Measurements from ENCODE around the gene S1PR5.

S1PR5 gene

DNA sequence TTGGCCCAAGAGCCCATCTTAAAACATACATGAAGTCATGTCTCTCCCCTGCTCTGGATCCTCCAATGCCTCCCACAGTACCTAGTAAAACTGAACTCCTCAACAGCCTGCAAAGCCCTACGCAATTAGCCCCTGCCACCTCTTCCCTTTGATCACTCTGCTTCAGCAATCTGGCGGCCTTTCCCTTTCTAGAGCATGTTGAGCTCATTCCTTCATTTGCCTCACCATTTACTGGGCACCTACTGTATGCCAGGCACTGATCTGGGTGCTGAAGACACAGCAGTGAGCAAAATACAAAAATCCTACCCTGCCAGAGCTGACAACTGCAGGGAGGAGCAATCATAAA is 17.0 kb downstream of the S1PR5 start:
- TF ChIP-seq, protein P1, sequence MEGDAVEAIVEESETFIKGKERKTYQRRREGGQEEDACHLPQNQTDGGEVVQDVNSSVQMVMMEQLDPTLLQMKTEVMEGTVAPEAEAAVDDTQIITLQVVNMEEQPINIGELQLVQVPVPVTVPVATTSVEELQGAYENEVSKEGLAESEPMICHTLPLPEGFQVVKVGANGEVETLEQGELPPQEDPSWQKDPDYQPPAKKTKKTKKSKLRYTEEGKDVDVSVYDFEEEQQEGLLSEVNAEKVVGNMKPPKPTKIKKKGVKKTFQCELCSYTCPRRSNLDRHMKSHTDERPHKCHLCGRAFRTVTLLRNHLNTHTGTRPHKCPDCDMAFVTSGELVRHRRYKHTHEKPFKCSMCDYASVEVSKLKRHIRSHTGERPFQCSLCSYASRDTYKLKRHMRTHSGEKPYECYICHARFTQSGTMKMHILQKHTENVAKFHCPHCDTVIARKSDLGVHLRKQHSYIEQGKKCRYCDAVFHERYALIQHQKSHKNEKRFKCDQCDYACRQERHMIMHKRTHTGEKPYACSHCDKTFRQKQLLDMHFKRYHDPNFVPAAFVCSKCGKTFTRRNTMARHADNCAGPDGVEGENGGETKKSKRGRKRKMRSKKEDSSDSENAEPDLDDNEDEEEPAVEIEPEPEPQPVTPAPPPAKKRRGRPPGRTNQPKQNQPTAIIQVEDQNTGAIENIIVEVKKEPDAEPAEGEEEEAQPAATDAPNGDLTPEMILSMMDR (IDR thresholded peaks at IDR 0.05; ENCODE audit: low read depth, low read length): no peak
- Histone ChIP-seq H3K4me3 (ENCODE audit: low read depth, low read length) (no peak overlapping the region), H3K27me3 (ENCODE audit: insufficient read depth, low read depth, severe bottlenecking) (no peaks in the 10 kb centered on the region), H3K9me3 (ENCODE audit: severe bottlenecking) (peaks cover 3% of the 10 kb centered on the region), H3K36me3 (peaks cover 74% of the 10 kb centered on the region), H3K27ac (no peak overlapping the region)
- no peak for DNase-seq

DNA sequence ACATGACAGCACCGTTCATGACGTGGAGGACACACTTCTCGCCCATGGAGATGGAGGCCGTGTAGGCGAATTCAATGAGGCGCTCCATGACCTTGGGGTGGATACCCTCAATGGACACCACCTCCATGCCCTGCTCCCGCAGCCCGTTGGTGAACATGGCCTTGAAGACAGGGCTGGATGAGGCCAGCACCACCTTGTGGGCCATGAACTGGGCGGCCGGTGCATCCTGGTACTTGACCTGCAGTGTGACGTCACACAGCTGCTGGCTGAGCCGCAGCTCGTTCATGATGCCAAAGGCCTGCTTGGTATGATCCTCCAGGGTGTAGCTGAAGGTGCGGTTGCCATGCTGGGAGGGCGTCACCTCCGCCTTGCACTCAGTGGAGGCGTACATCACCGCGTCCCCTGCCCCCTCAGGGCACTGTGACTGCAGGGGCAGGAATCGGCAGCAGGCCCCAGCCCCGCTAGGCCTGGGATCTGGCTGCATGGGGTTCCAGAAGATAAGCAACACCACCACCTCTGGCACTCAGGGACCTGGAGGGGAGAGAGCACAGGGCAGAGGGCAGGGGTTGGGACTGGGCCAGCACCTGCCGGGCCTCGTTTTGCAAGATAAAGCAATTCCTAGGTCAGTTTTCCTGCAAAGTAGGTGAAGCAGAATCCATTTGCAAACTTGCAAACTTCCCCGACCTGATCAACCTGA is 17.5 kb downstream of the S1PR5 start:
- Histone ChIP-seq H3K4me3 (ENCODE audit: low read depth, low read length) (no peak overlapping the region), H3K27ac (no peak overlapping the region), H3K36me3 (peaks cover 79% of the 10 kb centered on the region), H3K9me3 (ENCODE audit: severe bottlenecking) (peaks cover 3% of the 10 kb centered on the region), H3K27me3 (ENCODE audit: insufficient read depth, low read depth, severe bottlenecking) (no peaks in the 10 kb centered on the region)
- TF ChIP-seq, protein P1 (IDR thresholded peaks at IDR 0.05; ENCODE audit: low read depth, low read length): no peak
- no peak for DNase-seq

DNA sequence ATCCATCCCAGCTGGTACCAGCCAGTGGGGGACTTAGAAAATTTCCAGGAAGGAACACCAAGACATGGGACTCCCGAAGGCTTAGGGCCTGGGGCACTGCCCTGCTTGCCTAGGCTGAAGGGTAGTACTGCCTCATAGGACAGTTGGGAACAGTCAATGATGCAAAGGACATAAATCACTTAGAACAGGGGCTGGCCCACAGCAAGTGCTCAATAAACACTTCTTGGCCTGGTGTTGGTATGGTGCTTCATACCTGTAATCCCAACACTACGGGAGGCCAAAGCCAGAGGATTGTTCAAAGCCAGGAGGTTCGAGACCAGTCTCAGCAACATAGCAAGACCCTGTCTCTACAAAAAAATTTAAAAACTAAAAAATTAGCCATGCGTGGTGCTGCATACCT is 19.9 kb downstream of the S1PR5 start:
- TF ChIP-seq, protein P1 (IDR thresholded peaks at IDR 0.05; ENCODE audit: low read depth, low read length): no peak
- Histone ChIP-seq H3K36me3 (peaks cover 91% of the 10 kb centered on the region), H3K9me3 (ENCODE audit: severe bottlenecking) (no peaks in the 10 kb centered on the region), H3K27me3 (ENCODE audit: insufficient read depth, low read depth, severe bottlenecking) (no peaks in the 10 kb centered on the region), H3K27ac (no peak overlapping the region), H3K4me3 (ENCODE audit: low read depth, low read length) (no peak overlapping the region)
- DNase-seq: no peak

DNA sequence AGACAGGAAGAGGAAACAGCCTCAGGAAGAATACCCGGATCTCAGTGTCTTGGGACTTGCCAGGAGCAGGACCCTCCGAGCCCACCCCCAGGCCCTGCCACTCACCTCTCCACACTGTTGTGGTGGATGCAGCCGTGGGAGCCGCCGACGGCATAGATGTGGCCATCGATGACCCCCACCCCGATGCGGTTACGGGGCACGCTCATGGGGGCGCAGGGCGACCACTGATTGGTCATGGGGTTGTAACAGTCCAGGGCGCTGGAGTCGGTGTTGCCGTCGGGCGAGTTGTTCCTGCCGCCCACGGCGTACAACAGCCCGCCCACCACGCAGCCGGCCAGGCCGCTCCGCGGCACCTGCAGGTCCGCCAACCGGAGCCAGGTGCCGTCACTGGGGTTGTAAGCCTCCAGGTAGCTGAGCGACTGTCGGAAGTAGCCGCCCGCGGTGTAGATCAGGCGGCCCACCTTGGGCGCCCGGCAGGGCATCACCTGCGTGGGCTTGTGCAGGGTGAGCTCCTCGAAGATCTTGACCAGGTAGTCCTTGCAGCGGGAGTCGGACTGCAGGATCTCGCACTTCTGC is 25.7 kb downstream of the S1PR5 start:
- Histone ChIP-seq H3K27ac (no peak overlapping the region), H3K27me3 (ENCODE audit: insufficient read depth, low read depth, severe bottlenecking) (no peaks in the 10 kb centered on the region), H3K36me3 (peaks cover 89% of the 10 kb centered on the region), H3K4me3 (ENCODE audit: low read depth, low read length) (no peak overlapping the region), H3K9me3 (ENCODE audit: severe bottlenecking) (no peaks in the 10 kb centered on the region)
- no peak for DNase-seq
- TF ChIP-seq, protein P1 (IDR thresholded peaks at IDR 0.05; ENCODE audit: low read depth, low read length): no peak

DNA sequence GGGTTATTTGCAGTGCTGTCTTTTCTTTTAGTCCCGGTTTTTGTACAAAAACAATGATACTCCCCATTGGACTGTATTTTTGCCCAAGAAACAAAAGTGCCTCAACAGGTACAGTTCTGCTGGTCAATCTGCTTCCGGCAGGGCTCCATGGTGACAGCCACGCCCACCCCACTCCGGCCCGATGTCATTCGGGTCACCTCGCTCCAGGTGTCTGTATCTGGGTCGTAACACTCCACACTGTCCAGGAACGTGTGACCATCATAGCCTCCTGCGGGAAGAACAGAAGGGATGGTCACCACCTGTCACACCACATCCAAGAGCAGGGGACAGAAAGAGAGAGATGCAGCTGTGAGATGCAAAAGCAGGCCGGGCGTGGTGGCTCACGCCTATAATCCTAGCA is 30.7 kb downstream of the S1PR5 start:
- Histone ChIP-seq H3K36me3 (peaks cover 79% of the 10 kb centered on the region), H3K27ac (no peak overlapping the region), H3K4me3 (ENCODE audit: low read depth, low read length) (no peak overlapping the region), H3K9me3 (ENCODE audit: severe bottlenecking) (no peaks in the 10 kb centered on the region), H3K27me3 (ENCODE audit: insufficient read depth, low read depth, severe bottlenecking) (no peaks in the 10 kb centered on the region)
- TF ChIP-seq, protein P1 (IDR thresholded peaks at IDR 0.05; ENCODE audit: low read depth, low read length): no peak
- DNase-seq: no peak
